GM18508 (cell line): ENCODE results near the gene GPC3.

Experiments used
- ATAC-seq: cut with Tn5 transposase; IDR thresholded peaks from one replicate; pipeline ENCODE4 v1.9.1; 2021; ENCODE audit warnings: moderate number of reproducible peaks; ENCODE audit not compliant: insufficient read depth, unreplicated experiment

Gene GPC3

GRCh38 chrX:133490955-133491354 is 494.4 kb downstream of the GPC3 start:
- ATAC-seq, result no peak
